Bronchial epithelial cell (primary cell): ENCODE data around the gene KRTAP12-3. TPM values are rescaled to one million over a fixed set of nuclear protein-coding genes. Genes with fewer than 3 reads are reported as not detected.
A peak's percentile ranks its signal among the peaks of the same experiment; 100 is the strongest.
"Not testable (repeated sequence)": the region's sequence is repeated elsewhere in the genome, so short reads cannot be mapped to it uniquely, and the experiment has no call there.

ENCODE experiments used
- DNase-seq: peaks from one replicate; pipeline ENCODE4 v3.0.0-alpha.2; 2010; ENCODE audit warnings: low read depth
- FAIRE-seq: peaks from 2 replicates; lab custom pipeline; 2011; peaks lifted over from hg19 to GRCh38; lab: Jason Lieb, UNC
- H3K27me3 ChIP-seq: 2 replicates; pipeline ENCODE4 v1.5.1; 2011; ENCODE audit warnings: low read length; ENCODE audit not compliant: control insufficient read depth, insufficient read depth
- H3K36me3 ChIP-seq: 2 replicates; pipeline ENCODE4 v1.5.1; 2011; ENCODE audit warnings: low read length; ENCODE audit not compliant: control insufficient read depth, insufficient read depth
- H3K4me3 ChIP-seq: 2 replicates; pipeline ENCODE4 v1.5.1; 2011; ENCODE audit warnings: mild to moderate bottlenecking, low read depth, low read length, control low read depth
- CTCF ChIP-seq: IDR thresholded peaks from 2 replicates; pipeline ENCODE4 v1.5.1; 2011; ENCODE audit warnings: mild to moderate bottlenecking, moderate library complexity, low read length, control low read depth, inconsistent platforms; ENCODE audit not compliant: insufficient read depth, severe bottlenecking
- total RNA-seq: library from RNA; depleted of rRNA; stranded (reverse); fragments of >200 nt; gene quantifications from 2 replicates; pipeline ENCODE4 v1.2.1, GENCODE V29; 2014

KRTAP12-3 gene
- total RNA-seq, 1 donor from 2014 or later: not detected

- no peaks in the 10 kb centered on the region for H3K27me3 ChIP-seq
- DNase-seq (no peak), FAIRE-seq (no peak)
Observed at GRCh38 chr21:44639331-44639655, 18.4 kb upstream of the KRTAP12-3 start.

GRCh38 chr21:44640761-44641160, 17.0 kb upstream of the KRTAP12-3 start:
- H3K27me3 ChIP-seq: no peaks in the 10 kb centered on the region
- H3K4me3 ChIP-seq: no peak overlapping the region
- FAIRE-seq (no peak), DNase-seq (no peak)
- no peak for TF ChIP-seq CTCF
- no peaks in the 10 kb centered on the region for H3K36me3 ChIP-seq

More at GRCh38 chr21:44639331-44639655, 18.4 kb upstream of the KRTAP12-3 start:
- H3K4me3 ChIP-seq: no peak overlapping the region
- no peak for TF ChIP-seq CTCF
- no peaks in the 10 kb centered on the region for H3K36me3 ChIP-seq

GRCh38 chr21:44643741-44644310, 13.9 kb upstream of the KRTAP12-3 start:
- FAIRE-seq (peak; percentile 83), DNase-seq (no peak)

DNA sequence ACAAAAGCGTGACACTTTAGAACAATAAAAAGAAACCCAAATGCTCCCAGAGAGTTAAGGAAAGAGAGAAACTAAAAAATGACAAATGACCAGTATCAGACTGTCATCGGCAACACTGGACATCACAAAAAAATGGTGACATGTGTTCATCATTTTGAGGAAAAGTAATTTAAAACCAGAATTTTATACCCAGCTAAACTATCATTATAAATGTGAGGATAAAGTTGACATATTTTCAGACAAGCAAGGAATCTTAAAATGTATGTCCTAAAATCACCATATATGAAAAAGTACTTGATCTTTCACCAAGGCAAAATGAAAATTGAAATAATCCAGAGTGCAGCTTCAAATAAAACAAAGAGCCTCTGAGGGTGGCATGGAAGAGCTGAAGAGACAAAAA, 12.9 kb upstream of the KRTAP12-3 start:
- Histone ChIP-seq H3K4me3 (no peak overlapping the region), H3K36me3 (no peaks in the 10 kb centered on the region), H3K27me3 (no peaks in the 10 kb centered on the region)
- TF ChIP-seq CTCF: no peak
- FAIRE-seq: no peak
- DNase-seq: no peak

More at GRCh38 chr21:44643741-44644310, 13.9 kb upstream of the KRTAP12-3 start:
- Histone ChIP-seq H3K4me3 (no peak overlapping the region), H3K36me3 (no peaks in the 10 kb centered on the region), H3K27me3 (no peaks in the 10 kb centered on the region)
- TF ChIP-seq CTCF: no peak

DNA sequence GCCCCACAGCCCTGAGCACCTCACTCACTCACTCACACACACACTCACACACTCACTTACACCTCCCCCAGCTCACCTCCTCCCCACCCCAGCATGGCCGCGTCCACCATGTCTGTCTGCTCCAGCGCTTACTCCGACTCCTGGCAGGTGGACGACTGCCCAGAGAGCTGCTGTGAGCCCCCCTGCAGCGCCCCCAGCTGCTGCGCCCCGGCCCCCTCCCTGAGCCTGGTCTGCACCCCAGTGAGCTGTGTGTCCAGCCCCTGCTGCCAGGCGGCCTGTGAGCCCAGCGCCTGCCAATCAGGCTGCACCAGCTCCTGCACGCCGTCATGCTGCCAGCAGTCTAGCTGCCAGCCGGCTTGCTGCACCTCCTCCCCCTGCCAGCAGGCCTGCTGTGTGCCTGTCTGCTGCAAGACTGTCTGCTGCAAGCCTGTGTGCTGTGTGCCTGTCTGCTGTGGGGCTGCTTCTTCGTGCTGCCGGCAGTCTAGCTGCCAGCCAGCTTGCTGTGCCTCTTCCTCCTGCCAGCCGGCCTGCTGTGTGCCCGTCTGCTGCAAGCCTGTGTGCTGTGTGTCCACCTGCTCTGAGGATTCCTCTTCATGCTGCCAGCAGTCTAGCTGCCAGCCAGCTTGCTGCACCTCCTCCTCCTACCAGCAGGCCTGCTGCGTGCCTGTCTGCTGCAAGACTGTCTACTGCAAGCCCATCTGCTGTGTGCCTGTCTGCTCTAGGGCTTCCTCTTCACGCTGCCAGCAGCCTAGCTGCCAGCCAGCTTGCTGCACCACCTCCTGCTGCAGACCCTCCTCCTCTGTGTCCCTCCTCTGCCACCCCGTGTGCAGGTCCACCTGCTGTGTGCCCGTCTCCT, 11.1 kb upstream of the KRTAP12-3 start, which contains the start of gene KRTAP10-11:
TSS of gene KRTAP10-11 (plus strand) at position 49 of the 856 bp plus-strand sequence. CDS start at position 94, 45 bp downstream.
- not testable (repeated sequence) for DNase-seq, FAIRE-seq, H3K27me3 ChIP-seq, H3K36me3 ChIP-seq, H3K4me3 ChIP-seq

GRCh38 chr21:44647222-44647552, 10.5 kb upstream of the KRTAP12-3 start:
- TF ChIP-seq CTCF: no peak
- Histone ChIP-seq H3K27me3 (no peaks in the 10 kb centered on the region), H3K4me3 (no peak overlapping the region), H3K36me3 (no peaks in the 10 kb centered on the region)
- DNase-seq (no peak), FAIRE-seq (no peak)
